K562 (cell line): ENCODE measurements around the gene TMEM178A. TPM values are rescaled to one million over a fixed set of nuclear protein-coding genes. Genes with fewer than 3 reads are reported as not detected.

Source experiments
- ATAC-seq: fragments of 200-7000 bp; cut with Tn5 transposase; 3 replicates; pipeline ENCODE4 v1.9.1; 2020; ENCODE audit warnings: moderate library complexity
- BruUV-seq: library from RNA; stranded (reverse); fragments of 400-500 nt; replicated peaks from 2 replicates; lab custom pipeline; 2021; lab: Mats Ljungman, UMichigan
- CTCF ChIA-PET: fragments of 300-600 bp; formaldehyde crosslinking; extraction: SDS; loops from one replicate; lab custom pipeline; 2021; ENCODE audit warnings: low intra/inter-chr PET ratio; lab: Yijun Ruan, JAX
- POLR2A ChIA-PET: fragments of 300-600, 350-650 bp; sonication (Branson Sonifier 250); formaldehyde crosslinking; extraction: SDS; loops from one replicate; lab custom pipeline; 2021; ENCODE audit warnings: antibody characterized with exemption, inconsistent platforms; lab: Yijun Ruan, JAX
- DNase-seq, 4 experiments: peaks; one replicate each; pipeline versions ENCODE4 v3.0.0 to v3.0.0-alpha.2; 2011 to 2018; ENCODE audit warnings: low spot score in 3 of 4, mixed read lengths in 3 of 4; ENCODE audit errors: extremely low read depth in 1 of 4
- FAIRE-seq: peaks from 2 replicates; lab custom pipeline; 2011; peaks lifted over from hg19 to GRCh38; lab: Jason Lieb, UNC
- H2AFZ ChIP-seq: 2 replicates; pipeline ENCODE4 v1.6.0; 2011; ENCODE audit warnings: low read depth, low read length, control low read depth, inconsistent platforms
- H3K27ac ChIP-seq: fragments of 200-600 bp; 3 replicates; pipeline ENCODE4 v1.8.0; 2011; ENCODE audit warnings: low read depth, mild to moderate bottlenecking, control low read depth, inconsistent platforms, low read length, moderate library complexity, mixed read lengths; ENCODE audit errors: extremely low read depth
- H3K27me3 ChIP-seq, 2 experiments: fragments of 300-600 bp in 1 of 2; 2 replicates in 1 of 2; 3 replicates in 1 of 2; pipeline versions ENCODE4 v1.6.0 to v1.8.0; 2011; ENCODE audit warnings: inconsistent platforms in 2 of 2, low read length in 2 of 2, mild to moderate bottlenecking in 1 of 2, mixed read lengths in 1 of 2, moderate library complexity in 1 of 2; ENCODE audit not compliant: control insufficient read depth in 2 of 2, insufficient read depth in 2 of 2
- H3K36me3 ChIP-seq: fragments of 300-600 bp; 3 replicates; pipeline ENCODE4 v1.8.0; 2011; ENCODE audit warnings: mild to moderate bottlenecking, low read length, inconsistent platforms; ENCODE audit not compliant: control insufficient read depth, insufficient read depth
- H3K4me1 ChIP-seq, 2 experiments: fragments of 200-600 bp in 1 of 2; replicated peaks in 1 of 2; 2 replicates in 1 of 2; 3 replicates in 1 of 2; pipeline versions ENCODE4 v1.5.1 to v1.8.0; 2011; ENCODE audit warnings: inconsistent platforms in 2 of 2, low read length in 2 of 2, mild to moderate bottlenecking in 1 of 2, mixed read lengths in 1 of 2, moderate library complexity in 1 of 2; ENCODE audit not compliant: control insufficient read depth in 2 of 2, insufficient read depth in 2 of 2
- H3K4me2 ChIP-seq: 2 replicates; pipeline ENCODE4 v1.6.1; 2011; ENCODE audit warnings: low read length, control low read depth, inconsistent platforms, mixed read lengths; ENCODE audit not compliant: insufficient read depth
- H3K4me3 ChIP-seq: fragments of 200-600 bp; sonication (generic), shearing (Covaris generic); 2 replicates; pipeline ENCODE4 v1.5.1; 2016; ENCODE audit warnings: control low read depth, inconsistent platforms
- H3K79me2 ChIP-seq: fragments of 200-600 bp; 3 replicates; pipeline ENCODE4 v1.8.0; 2011; ENCODE audit warnings: low read length, inconsistent platforms; ENCODE audit not compliant: control insufficient read depth, insufficient read depth
- H3K9ac ChIP-seq, 2 experiments: 2 replicates each; pipeline versions ENCODE4 v1.6.0 to v1.6.1; 2011; ENCODE audit warnings: low read depth in 2 of 2, low read length in 2 of 2, control low read depth in 1 of 2, inconsistent platforms in 1 of 2, mild to moderate bottlenecking in 1 of 2, mixed read lengths in 1 of 2; ENCODE audit not compliant: insufficient read depth in 1 of 2
- H3K9me1 ChIP-seq: one replicate; pipeline ENCODE4 v1.6.0; 2011; ENCODE audit warnings: inconsistent platforms, mild to moderate bottlenecking, low read length, moderate library complexity; ENCODE audit not compliant: control insufficient read depth, insufficient read depth
- H3K9me3 ChIP-seq: replicated peaks from 2 replicates; pipeline ENCODE4 v1.5.1; 2011; ENCODE audit warnings: low read depth, low read length, inconsistent platforms; ENCODE audit not compliant: control insufficient read depth, insufficient read depth
- H4K20me1 ChIP-seq: replicated peaks from 2 replicates; pipeline ENCODE4 v1.6.1; 2011; ENCODE audit warnings: low read length, inconsistent platforms, mixed read lengths; ENCODE audit not compliant: control insufficient read depth, insufficient read depth
- HDGF ChIP-seq: fragments of 450-650 bp; IDR thresholded peaks from 2 replicates; pipeline ENCODE4 v1.6.1; 2016
- SUPT5H ChIP-seq: fragments of 450-650 bp; IDR thresholded peaks from 2 replicates; pipeline ENCODE4 v1.6.1; 2016
- TBP ChIP-seq: optimal IDR thresholded peaks from 2 replicates; pipeline ENCODE3; 2011; ENCODE audit warnings: low read depth, low read length, improper control_type of control experiment
- ZNF140 ChIP-seq: fragments of 250-450 bp; sonication (Bioruptor Pico); IDR thresholded peaks from 2 replicates; pipeline ENCODE4 v1.8.0; 2021; ENCODE audit warnings: moderate library complexity, mild to moderate bottlenecking, inconsistent platforms
- ZNF407 ChIP-seq: fragments of 450-650 bp; IDR thresholded peaks from 2 replicates; pipeline ENCODE4 v1.6.1; 2016; ENCODE audit warnings: low read depth
- WGBS: fragments of 100-300 bp; shearing (Covaris generic); methylation state at CpG from one replicate; pipeline ENCODE4 v1.1.6; 2016; ENCODE audit warnings: low coverage, mixed read lengths; ENCODE audit not compliant: insufficient coverage; ENCODE audit errors: missing lambda C conversion rate; 5-methylcytosine and 5-hydroxymethylcytosine counted together
- in situ Hi-C: fragments of 300-500 bp; cut with MboI; formaldehyde crosslinking; loops from 4 replicates; pipeline ENCODE4 v1.15.0; 2018; ENCODE audit warnings: inconsistent platforms, mixed read lengths
- intact Hi-C: fragments of 100-400 bp; cut with micrococcal nuclease; formaldehyde crosslinking; loops from 2 replicates; pipeline ENCODE4 v1.14.2; 2022
- polyA plus RNA-seq, 8 experiments: library from polyadenylated mRNA; depleted of rRNA in 4 of 8; stranded (reverse) in 5 of 8; unstranded in 3 of 8; fragments of >200 nt; fragmentation: Nextera tagmentation in 2 of 8; fragmentation: Illumina TruSeq in 1 of 8; extraction: Ambion mirVana in 2 of 8; extraction: Trizol in 1 of 8; gene quantifications; 2 replicates each; pipeline versions ENCODE4 v1.2.1 to v1.2.3, GENCODE V29; 2011 to 2014; ENCODE audit warnings: inconsistent platforms in 1 of 8, missing spikeins in 1 of 8
- total RNA-seq, 7 experiments: library from RNA; depleted of rRNA in 6 of 7; stranded (reverse); fragments of >200 nt in 6 of 7; fragmentation: Illumina TruSeq in 2 of 7; extraction: Trizol in 2 of 7; gene quantifications; 2 replicates each; pipeline versions ENCODE4 v1.2.1 to v1.2.3, GENCODE V29; 2011 to 2021; ENCODE audit warnings: low replicate concordance in 1 of 7

TMEM178A gene
- total and polyA plus RNA-seq, 9 of the 15 experiments (the other 6 are each of a cell fraction or from before 2014, with no cell fraction given), result 0.04 to 0.17 TPM; not detected in 7

GRCh38 chr2:39693245-39693644 lies 27.5 kb downstream of the TMEM178A start:
- H3K9me1 ChIP-seq, result no peaks in the 10 kb centered on the region
- DNase-seq (no peak), FAIRE-seq (no peak), ATAC-seq (no peak)
- no peaks in the 10 kb centered on the region for H3K79me2 ChIP-seq
- no peaks in the 10 kb centered on the region for H3K4me1 ChIP-seq
- in situ Hi-C loops (no loop called here), intact Hi-C loops (no loop called here)
- no peaks in the 10 kb centered on the region for H4K20me1 ChIP-seq
- H3K9ac ChIP-seq, result no peak overlapping the region
- H3K4me3 ChIP-seq, result no peak overlapping the region
- no peak overlapping the region for H3K27ac ChIP-seq
- no TSS peak for BruUV-seq
- TF ChIP-seq TBP (no peak), HDGF (no peak), ZNF407 (no peak), SUPT5H (no peak), ZNF140 (no peak)
- H3K9me3 ChIP-seq, result no peaks in the 10 kb centered on the region
- CTCF ChIA-PET, result no interaction called here
- H3K4me2 ChIP-seq, result no peak overlapping the region
- 0% methylated on average over 1 of the region's 1 CpG for WGBS
- H3K27me3 ChIP-seq, result no peaks in the 10 kb centered on the region; a peak in 1 of 5 replicates
- no peak overlapping the region for H2AFZ ChIP-seq
- POLR2A ChIA-PET, result no interaction called here
- no peaks in the 10 kb centered on the region for H3K36me3 ChIP-seq
